HG02885 (cell line): Measurements from ENCODE around the gene MTARC2.
"Not testable (repeated sequence)": the region's sequence is repeated elsewhere in the genome, so short reads cannot be mapped to it uniquely, and the experiment has no call there.

Source experiments
- ATAC-seq: cut with Tn5 transposase; IDR thresholded peaks from one replicate; pipeline ENCODE4 v1.9.1; 2021; ENCODE audit warnings: mild to moderate bottlenecking; ENCODE audit not compliant: unreplicated experiment, poor library complexity

Gene MTARC2

GRCh38 chr1:220748089-220748934 is at the start of gene MTARC2:
Gene MTARC2 (plus strand): TSS chr1:220748322. CDS start chr1:220748532, 210 bp downstream.
- peak; percentile 81 for ATAC-seq

GRCh38 chr1:220698607-220699016 is 49.5 kb upstream of the MTARC2 start:
- ATAC-seq = no peak

GRCh38 chr1:220699044-220699443 is 49.1 kb upstream of the MTARC2 start:
- no peak for ATAC-seq

GRCh38 chr1:220700556-220701179 is 47.5 kb upstream of the MTARC2 start:
- ATAC-seq = no peak

GRCh38 chr1:220701974-220702373 is 46.1 kb upstream of the MTARC2 start:
- ATAC-seq = peak; percentile 65

- ATAC-seq = no peak
Observed at GRCh38 chr1:220702733-220703270, 45.3 kb upstream of the MTARC2 start.

GRCh38 chr1:220703305-220703704 is 44.8 kb upstream of the MTARC2 start:
- ATAC-seq = no peak

GRCh38 chr1:220705782-220706181 is 42.3 kb upstream of the MTARC2 start:
- ATAC-seq = no peak

GRCh38 chr1:220706480-220706879 is 41.6 kb upstream of the MTARC2 start:
- no peak for ATAC-seq

- no peak for ATAC-seq
Observed at GRCh38 chr1:220707160-220707559, 41.0 kb upstream of the MTARC2 start.

GRCh38 chr1:220708244-220708643 is 39.9 kb upstream of the MTARC2 start:
- no peak for ATAC-seq

GRCh38 chr1:220708936-220709801 is 39.0 kb upstream of the MTARC2 start:
- no peak for ATAC-seq

GRCh38 chr1:220710333-220710732 is 37.8 kb upstream of the MTARC2 start:
- ATAC-seq = no peak

GRCh38 chr1:220711056-220711809 is 36.9 kb upstream of the MTARC2 start:
- peak; percentile 88 for ATAC-seq

GRCh38 chr1:220715986-220716385 is 32.1 kb upstream of the MTARC2 start:
- not testable (repeated sequence) for ATAC-seq

GRCh38 chr1:220717800-220718640 is 30.1 kb upstream of the MTARC2 start:
- ATAC-seq = no peak

- ATAC-seq = not testable (repeated sequence)
Observed at GRCh38 chr1:220721266-220721665, 26.9 kb upstream of the MTARC2 start.

GRCh38 chr1:220726634-220727033 is 21.5 kb upstream of the MTARC2 start:
- ATAC-seq = peak; percentile 45

GRCh38 chr1:220727519-220727918 is 20.6 kb upstream of the MTARC2 start:
- no peak for ATAC-seq
